ENCODE results near the gene MS4A4E. TPM values are rescaled to one million over a fixed set of nuclear protein-coding genes. Genes with fewer than 3 reads are reported as not detected.
"Not testable (repeated sequence)": the region's sequence is repeated elsewhere in the genome, so short reads cannot be mapped to it uniquely, and the experiment has no call there.

The MS4A4E gene
- polyA plus RNA-seq, 1 donor, result 1.4 TPM

DNA sequence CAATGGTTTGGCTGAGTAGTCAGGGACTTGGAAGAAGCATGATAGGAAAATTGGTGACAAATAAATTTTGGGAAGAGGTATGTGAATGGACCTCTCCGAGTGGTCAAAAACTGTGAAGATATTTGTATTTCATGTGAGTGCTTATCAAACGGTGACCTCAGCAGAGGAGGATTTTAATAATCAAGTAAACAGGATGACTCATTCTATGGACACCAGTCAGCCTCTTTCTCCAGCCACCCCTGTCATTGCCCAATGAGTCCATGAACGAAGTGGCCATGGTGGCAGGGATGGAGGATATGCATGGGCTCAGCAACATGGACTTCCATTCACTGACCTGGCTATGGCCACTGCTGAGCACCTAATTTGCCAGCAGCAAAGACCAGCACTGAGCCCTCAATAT is 21.2 kb downstream of the MS4A4E start:
- DNase-seq (ENCODE audit: low read depth), result no peak

- no peak for DNase-seq (ENCODE audit: low read depth)
Observed at GRCh38 chr11:60221181-60221580, 21.8 kb downstream of the MS4A4E start.

- no peak for DNase-seq (ENCODE audit: low read depth)
Observed at GRCh38 chr11:60214386-60214785, 28.6 kb downstream of the MS4A4E start.

- no peak for DNase-seq (ENCODE audit: low read depth)
Observed at GRCh38 chr11:60211206-60211605, 31.7 kb downstream of the MS4A4E start.

GRCh38 chr11:60209977-60210376 is 33.0 kb downstream of the MS4A4E start:
- DNase-seq (ENCODE audit: low read depth), result no peak

DNA sequence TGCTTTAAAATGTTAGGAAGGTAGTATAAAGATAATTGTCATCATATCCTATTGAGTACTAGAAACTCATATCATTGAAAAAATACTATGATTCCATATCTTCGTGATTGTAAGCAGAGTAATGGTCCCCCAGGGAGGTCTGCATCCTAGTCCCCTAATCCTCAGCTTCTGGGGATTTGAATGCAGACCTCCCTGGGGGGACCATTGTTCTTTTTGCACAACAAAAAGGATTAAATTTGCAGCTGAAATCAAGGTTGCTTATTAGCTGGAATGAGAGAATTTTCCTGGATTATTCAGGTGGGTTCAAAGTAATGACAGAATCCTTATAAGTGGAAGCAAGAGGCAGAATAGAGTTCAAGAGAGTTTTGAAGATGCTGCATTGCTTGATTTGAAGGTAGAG is 34.0 kb downstream of the MS4A4E start:
- no peak for DNase-seq (ENCODE audit: low read depth)

GRCh38 chr11:60208146-60208895 is 34.6 kb downstream of the MS4A4E start:
- no peak for DNase-seq (ENCODE audit: low read depth)

GRCh38 chr11:60206616-60207015 is 36.3 kb downstream of the MS4A4E start:
- DNase-seq (ENCODE audit: low read depth), result no peak

DNA sequence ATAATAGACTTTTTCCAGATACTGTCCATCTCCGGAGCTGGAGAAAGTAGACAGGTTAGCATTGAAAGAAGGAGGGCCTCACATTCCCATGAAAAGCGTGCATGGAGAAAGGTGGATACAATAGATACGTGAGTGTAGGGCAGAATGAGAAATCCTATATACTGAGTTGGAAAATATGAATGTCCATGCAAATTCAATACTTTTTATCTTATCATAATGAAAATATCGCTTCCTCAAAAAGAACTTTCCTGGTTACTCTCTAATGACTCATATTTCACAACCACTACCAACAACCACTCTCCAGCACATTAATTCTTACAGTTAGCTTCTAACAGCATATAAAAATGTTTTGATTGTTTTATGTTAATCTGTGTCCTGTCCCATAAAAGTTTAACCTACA is 38.0 kb downstream of the MS4A4E start:
- DNase-seq (ENCODE audit: low read depth), result no peak

- not testable (repeated sequence) for DNase-seq (ENCODE audit: low read depth)
Observed at GRCh38 chr11:60201334-60201733, 41.6 kb downstream of the MS4A4E start.

DNA sequence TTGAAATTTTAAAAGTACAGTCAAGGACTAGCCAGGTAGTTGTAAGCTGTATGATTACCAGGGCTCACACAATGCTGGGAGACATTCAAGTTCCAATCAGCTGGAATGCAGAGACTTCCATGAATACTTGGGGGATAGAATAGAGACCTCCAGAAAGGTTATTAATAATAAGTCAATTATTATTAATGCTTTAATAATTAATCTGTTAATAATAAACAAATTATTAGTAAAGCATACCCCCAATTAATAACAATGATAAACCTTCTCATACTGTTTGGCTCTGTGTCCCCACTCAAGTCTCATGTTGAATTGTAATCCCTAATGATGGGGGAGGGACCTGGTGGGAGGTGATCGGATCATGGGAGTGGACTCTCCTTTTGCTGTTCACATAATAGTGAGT is 45.5 kb downstream of the MS4A4E start:
- no peak for DNase-seq (ENCODE audit: low read depth)

DNA sequence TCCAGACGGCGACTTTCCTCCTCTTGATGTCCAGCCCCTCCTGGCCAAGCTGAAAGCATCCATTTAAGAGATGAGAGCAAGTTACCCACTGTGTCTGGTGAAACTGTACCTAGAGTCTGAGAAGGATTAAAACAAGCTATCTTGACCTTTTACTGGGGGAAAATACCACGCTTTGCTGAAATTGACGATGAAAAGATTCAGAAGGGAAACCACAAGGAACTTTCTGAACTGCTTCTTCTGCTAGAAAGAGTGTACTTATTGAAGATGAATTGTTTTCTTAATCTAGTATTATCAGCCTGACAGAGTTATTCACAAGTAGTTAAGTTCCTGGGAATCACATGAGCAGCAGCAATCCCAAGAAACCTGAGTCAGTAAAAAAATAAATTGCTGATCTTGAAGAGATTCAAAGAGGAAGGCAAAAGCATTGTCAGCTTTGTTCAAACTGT is 47.0 kb downstream of the MS4A4E start:
- no peak for DNase-seq (ENCODE audit: low read depth)

DNA sequence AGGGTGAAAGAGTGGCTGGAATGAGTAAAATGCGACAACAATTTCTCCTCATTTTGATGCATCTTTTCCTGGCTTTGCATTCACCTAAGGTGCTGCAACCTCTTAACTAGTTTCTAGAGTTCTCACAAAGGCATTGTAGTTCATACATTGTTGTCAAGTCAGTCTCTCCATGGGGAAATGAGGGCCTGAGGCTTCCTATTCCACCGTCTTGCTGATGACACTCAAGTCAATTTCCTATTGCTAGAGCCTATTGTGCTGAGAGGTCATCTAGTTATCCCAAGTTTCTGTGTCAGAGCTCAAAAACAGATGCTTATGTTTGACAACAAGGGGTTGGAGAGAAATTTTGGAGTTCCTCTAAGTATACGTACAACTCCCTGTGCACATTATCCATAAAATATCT is 48.4 kb downstream of the MS4A4E start:
- no peak for DNase-seq (ENCODE audit: low read depth)

DNA sequence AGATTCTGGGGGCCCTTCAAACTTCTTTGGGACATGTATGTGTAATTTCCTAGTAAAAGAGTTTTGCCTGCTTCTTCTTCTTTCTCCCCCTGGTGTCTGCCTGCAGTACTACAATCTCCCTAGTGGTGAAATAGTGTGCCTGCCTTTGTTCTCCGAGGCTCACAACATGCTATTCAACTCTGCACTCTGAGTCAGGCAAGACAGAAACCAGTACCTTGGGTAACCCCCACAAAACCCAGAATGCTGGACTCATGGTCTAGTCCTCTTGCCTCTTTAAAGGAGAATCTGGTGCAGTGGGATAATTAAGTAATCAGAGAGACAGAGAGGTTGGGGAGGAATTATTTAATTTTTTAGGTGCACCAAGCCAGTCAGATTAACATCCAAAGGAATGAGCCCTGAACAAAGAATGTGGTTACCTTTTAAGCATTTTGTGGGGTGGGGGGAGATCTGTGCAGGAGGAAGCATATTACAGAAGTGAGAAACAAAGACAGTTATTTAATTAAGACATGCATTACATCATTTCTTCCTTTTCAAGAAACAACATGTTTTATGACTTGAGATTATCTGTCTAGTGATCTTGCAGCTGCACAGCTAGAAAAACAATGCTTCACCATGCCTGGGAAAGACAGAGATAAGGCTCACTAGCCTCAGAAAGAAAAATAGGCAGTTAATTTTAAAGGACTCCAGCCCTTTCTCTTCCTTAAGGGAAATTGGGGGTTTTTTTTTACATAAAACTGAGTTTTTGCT is 49.1 kb downstream of the MS4A4E start:
- no peak for DNase-seq (ENCODE audit: low read depth)

DNA sequence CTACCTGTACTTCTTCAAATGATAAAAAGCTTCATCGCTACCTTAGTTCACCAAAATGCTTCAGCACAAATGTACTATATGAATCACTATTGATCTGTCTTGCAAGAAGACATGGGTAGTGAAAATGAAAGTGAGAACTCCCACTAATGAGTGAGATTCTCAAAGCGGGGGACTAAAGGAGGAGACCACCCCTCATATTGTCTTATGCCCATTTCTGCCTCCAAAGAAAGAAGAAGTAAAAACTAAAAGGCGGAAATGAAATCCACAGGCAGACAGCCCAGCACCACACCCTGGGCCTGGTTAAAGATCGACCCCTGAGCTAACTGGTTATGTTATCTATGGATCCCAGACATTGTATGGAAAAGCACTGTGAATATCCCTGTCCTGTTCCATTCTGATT is 50.4 kb downstream of the MS4A4E start:
- DNase-seq (ENCODE audit: low read depth), result not testable (repeated sequence)

DNA sequence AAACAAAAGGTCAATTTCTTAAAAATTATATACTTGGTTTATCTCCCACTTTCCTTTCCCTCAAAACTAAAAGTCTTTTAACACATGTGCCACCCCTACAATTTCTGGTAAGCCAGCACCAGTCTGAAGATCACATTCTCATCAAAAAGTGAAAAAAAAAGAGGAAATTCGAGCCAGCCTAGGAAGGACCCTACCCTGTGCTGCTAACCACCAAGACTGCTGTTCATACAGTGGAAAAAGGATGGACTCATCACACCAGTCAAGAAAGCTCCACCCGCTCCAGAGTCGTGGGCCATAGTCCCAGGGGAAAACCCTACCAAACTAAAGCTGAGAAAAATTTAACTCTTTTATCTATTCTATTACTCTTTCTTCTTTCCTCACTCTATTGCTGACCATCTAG is 54.5 kb downstream of the MS4A4E start:
- not testable (repeated sequence) for DNase-seq (ENCODE audit: low read depth)

DNA sequence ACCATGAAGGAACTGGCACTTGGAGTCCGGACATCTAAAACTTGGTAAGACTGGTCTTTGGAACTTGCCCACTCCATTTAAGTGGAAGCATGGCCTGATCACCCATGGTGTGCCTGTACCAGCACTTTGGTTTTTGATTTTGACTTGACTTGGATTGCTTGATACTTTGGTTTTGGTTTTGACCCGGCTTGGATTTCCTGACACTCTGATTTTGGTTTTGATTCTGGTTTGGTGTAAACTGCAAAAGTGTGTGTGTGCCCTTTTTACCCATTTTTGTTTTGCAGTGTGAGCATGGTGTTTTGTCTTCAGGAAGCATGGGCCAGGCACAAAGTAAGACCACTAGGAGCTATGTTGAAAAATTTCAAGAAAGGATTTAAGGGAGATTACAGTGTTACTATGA is 56.8 kb downstream of the MS4A4E start:
- DNase-seq (ENCODE audit: low read depth), result not testable (repeated sequence)

DNA sequence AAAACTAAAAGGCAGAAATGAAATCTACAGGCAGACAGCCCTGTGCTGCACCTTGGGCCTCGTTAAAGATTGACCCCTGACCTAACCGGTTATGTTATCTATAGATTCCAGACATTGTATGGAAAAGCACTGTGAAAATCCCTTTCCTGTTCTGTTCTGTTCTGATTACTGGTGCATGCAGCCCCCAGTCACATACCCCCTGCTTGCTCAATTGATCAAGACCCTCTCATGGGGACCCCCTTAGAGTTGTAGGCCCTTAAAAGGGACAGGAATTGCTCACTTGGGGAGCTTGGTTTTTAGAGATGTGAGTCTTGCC is 57.5 kb downstream of the MS4A4E start:
- DNase-seq (ENCODE audit: low read depth), result not testable (repeated sequence)

DNA sequence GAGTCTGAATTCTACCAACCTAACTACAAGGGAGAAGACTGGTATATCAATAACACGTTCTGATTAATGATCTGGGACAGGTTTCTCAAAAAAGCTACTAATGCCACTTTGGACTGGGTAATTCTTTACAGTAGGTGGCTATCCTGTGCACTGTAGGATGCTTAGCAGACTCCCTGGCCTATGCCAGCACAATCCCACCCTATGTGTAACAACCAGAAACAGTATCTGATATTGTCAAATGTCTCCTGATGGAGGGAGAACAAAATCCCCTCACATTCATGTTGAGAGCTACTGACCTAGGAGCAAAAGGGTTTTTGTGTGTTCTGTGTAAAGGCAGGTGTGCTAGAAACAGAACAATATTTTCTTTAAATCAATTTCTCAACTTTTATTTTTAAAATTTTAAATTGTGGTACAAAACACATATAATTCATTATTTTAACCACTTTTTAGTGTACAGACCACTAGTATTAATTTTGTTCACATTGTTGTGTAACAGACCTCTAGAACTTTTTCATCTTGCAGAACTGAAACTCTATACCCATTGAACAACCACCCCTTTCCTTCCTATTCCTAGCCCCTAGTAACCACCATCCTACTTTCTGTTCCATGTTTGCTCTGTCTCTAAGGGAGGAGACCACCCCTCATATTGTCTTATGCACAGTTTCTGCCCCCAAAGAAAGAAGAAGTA is 58.0 kb downstream of the MS4A4E start:
- DNase-seq (ENCODE audit: low read depth), result no peak

GRCh38 chr11:60183591-60184205 is 59.2 kb downstream of the MS4A4E start:
- DNase-seq (ENCODE audit: low read depth), result no peak

GRCh38 chr11:60182541-60183330 is 60.2 kb downstream of the MS4A4E start, which contains the start of gene MS4A6A:
Gene MS4A6A, minus strand, starts transcription at chr11:60183083. Its CDS starts 1,356 bp downstream, at chr11:60181727.
- no peak for DNase-seq (ENCODE audit: low read depth)
